Posterior vena cava (tissue), 2 donors: ENCODE results near the gene SLC12A7. TPM values are rescaled to one million over a fixed set of nuclear protein-coding genes. Genes with fewer than 3 reads are reported as not detected.

Experiments
- microRNA-seq, 2 donors: library from miRNA; unstranded; fragments of <30 nt; microRNA quantifications; one replicate each; pipeline ENCODE4 v1.2.0, GENCODE V29; 2020 to 2021; ENCODE audit warnings: borderline microRNAs expressed in 2 of 2
- total RNA-seq, 2 donors: library from RNA; stranded (reverse); fragmentation: NEBNext Ultra II Directional; extraction: Animal tissue kit (Norgen Biotek cat#: 25700); gene quantifications; one replicate each; pipeline ENCODE4 v1.2.1, GENCODE V29; 2021
- donor health status: DM: yes; HTN: yes; CAD: no.
- donor health status: DM: yes; HTN: yes; CAD: no.

Gene SLC12A7
- total RNA-seq, 2 donors from 2014 or later, result 23.8 to 34.6 TPM

Small RNA genes lying within 50 kb of the gene (microRNA-seq; reads per million reads assigned to microRNA genes)
- gene MIR4635, result 0 reads per million in 2 donors

Other genes starting within 250 kb of the SLC12A7 start
- 10 to 100 TPM; 28.6 to 36.0 TPM for gene BRD9, start 219.3 kb downstream of the SLC12A7 start, total RNA-seq
- 1 to 10 TPM in 1 of 2 donors, under 1 TPM in 1; 0.95 to 1.6 TPM for gene TRIP13, start 219.2 kb downstream of the SLC12A7 start, total RNA-seq
- gene NKD2, start 103.3 kb downstream of the SLC12A7 start, total RNA-seq, result 1 to 10 TPM; 2.7 to 5.0 TPM
- under 1 TPM in 1 of 2 donors, not detected in 1; 0.09 TPM for gene SLC6A19, start 89.5 kb upstream of the SLC12A7 start, total RNA-seq
- not detected for gene SLC6A18, start 113.3 kb upstream of the SLC12A7 start, total RNA-seq
- gene TERT, start 183.0 kb upstream of the SLC12A7 start, total RNA-seq, result under 1 TPM in 1 of 2 donors, not detected in 1; 0.14 TPM
- gene CLPTM1L, start 233.0 kb upstream of the SLC12A7 start, total RNA-seq, result 10 to 100 TPM; 56.5 to 65.9 TPM